ENCODE measurements around the gene SHB.

Gene SHB

GRCh38 chr9:38015266-38015665, 53.8 kb downstream of the SHB start:
- DNase-seq (ENCODE audit: extremely low spot score, insufficient read length, low read depth) (no peak), FAIRE-seq (no peak)

- no peak for DNase-seq (ENCODE audit: extremely low spot score, insufficient read length, low read depth)
- no peak for FAIRE-seq
Observed at GRCh38 chr9:38012767-38013450, 56.1 kb downstream of the SHB start.

- no peak for FAIRE-seq
- no peak for DNase-seq (ENCODE audit: extremely low spot score, insufficient read length, low read depth)
Observed at GRCh38 chr9:38011991-38012390, 57.0 kb downstream of the SHB start.

DNA sequence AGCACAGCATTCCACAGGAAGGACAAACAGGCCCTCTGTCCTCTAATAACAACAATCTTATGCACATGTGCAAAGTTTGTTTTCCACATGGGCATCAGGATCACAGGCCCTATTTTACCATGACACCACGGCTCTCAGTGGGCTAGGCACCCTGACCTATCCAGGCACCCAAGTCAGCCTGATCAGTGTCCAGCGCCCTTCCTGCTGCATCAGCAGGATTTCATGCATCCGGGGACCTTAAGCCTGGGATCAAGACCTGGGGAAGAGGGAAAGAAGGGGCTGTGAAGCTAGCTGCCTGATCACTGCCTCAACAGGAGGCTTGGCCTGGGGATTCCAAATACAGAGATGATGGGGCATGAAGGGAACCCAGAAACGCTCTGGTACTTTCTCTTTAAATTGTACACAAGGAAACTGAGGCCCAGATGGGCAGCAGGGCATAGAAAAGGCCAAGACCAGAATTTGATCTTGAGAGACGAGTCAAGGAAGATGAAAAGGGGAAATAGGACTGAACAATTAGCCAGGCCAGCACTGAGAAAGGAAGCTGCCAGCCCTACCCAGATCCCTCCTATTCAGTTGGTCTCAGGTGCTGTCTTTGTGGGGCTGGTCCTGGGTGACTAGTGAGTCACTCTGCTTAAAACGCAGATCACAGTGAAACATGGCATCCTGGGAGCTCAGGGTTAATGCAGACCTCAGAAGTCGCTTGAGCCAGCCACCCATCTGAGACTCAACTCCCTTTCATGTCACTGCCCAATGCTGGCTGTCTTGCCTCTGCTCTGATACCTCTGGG, 57.9 kb downstream of the SHB start:
- DNase-seq (ENCODE audit: extremely low spot score, insufficient read length, low read depth) = no peak

DNA sequence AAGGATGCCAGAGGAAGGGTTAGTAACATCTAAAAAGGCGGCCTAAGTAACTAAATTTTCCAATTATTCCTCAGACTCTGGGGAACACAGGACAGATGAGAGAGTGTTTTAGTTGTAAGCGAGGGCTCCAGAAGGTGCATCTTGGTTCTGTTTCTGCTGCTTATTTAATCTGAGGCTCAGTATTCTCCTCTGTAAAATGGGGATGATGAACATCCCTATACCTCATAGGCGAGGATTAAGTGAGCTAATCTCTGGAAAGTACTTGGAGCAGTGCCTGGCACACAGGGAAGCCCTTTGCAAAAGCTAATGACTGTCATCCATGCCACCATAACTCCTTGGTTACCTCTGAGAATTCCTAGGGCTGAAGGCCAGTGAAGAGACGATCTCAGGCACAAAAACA, 59.0 kb downstream of the SHB start:
- FAIRE-seq = no peak
- DNase-seq (ENCODE audit: extremely low spot score, insufficient read length, low read depth) = no peak

More for the DNA sequence above, 57.9 kb downstream of the SHB start:
- FAIRE-seq = no peak

- no peak for FAIRE-seq
- DNase-seq (ENCODE audit: extremely low spot score, insufficient read length, low read depth) = no peak
Observed at GRCh38 chr9:38009035-38009501, 60.0 kb downstream of the SHB start.

GRCh38 chr9:38008168-38009034, 60.6 kb downstream of the SHB start:
- DNase-seq (ENCODE audit: extremely low spot score, insufficient read length, low read depth) = peak; percentile 44
- FAIRE-seq = no peak

DNA sequence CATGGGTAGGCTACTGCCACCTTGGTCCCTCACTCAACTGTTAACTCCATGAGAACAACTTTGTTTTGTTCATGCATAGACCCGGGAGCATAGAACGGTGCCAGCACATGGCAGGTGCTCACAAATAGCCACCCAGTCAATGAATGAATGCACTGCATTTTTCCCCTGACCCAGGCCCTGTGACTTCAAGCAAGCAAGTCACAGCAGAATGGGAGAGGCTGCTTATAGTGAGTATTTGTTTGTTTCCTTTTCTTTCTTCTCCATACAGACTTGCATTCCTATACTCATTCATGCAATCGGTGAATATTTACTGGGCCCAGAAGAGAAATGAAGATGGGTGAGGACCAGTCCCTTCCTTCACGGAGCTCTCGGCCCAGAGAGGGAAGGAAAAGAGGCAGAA, 62.0 kb downstream of the SHB start:
- DNase-seq (ENCODE audit: extremely low spot score, insufficient read length, low read depth) = no peak
- FAIRE-seq = no peak

DNA sequence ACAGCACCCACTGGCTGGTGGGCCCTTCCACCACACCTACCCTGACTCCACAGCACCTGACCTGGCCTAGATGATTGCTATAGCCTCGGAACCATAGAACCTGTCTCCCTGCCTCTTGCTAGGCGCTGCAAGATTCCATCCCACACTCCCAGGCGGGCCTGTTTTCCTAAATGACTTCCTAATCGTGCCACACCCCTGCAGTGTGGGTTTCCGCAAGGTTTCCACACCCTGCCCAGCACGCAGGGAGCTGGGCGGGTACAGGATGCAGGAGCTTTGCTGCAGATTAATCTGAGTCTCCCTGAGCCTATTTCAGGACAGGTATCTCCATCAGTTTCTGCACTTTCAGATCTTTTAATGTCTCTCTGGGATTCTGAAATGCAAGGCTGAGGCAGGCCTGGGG, 62.9 kb downstream of the SHB start:
- no peak for DNase-seq (ENCODE audit: extremely low spot score, insufficient read length, low read depth)
- FAIRE-seq = no peak

GRCh38 chr9:38004809-38005560, 64.0 kb downstream of the SHB start:
- DNase-seq (ENCODE audit: extremely low spot score, insufficient read length, low read depth) (no peak), FAIRE-seq (no peak)

DNA sequence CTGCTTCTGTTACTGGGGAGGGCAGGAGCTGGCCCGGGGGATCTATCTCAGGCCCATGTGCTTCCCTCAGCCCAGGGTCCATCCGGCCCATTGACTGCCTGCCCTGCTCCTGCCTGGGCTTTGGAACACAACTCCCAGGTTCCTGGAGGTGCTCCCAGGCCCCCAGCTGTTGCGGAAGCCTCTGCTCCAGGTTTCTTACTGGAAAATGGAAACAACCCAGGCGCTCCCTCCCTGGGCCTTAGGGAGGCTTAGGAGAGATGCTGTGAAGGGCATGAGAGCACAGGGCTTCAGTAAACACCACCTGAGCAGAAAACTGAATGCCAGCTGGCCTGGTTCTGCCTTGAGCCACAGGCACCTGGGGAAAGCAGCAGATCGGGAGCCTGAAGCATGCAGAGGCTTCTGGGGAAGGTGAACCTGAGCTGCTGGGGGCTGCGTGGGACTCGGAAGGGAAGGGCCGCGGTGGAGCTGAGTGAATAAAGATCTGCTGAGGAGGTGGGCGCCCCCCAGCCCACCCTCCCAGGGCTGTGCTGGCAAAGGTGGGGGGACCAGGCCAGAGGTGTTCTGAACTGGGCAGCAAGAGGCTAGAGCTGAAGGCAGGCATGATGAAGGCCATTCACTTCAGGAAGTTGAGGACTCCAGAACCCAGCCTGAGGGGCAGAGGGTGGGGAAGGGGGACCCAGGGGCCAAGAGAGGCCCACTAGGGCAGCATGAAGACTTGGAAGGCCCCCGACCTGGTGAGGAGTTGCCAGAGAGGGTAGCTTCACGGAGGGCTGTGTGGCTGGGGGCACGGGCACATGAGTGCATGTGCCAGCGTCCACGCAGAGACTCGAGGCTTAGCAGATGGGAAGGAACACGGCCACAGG, 64.8 kb downstream of the SHB start:
- DNase-seq (ENCODE audit: extremely low spot score, insufficient read length, low read depth) (no peak), FAIRE-seq (no peak)

GRCh38 chr9:38003230-38003629, 65.8 kb downstream of the SHB start:
- FAIRE-seq = no peak
- no peak for DNase-seq (ENCODE audit: extremely low spot score, insufficient read length, low read depth)

DNA sequence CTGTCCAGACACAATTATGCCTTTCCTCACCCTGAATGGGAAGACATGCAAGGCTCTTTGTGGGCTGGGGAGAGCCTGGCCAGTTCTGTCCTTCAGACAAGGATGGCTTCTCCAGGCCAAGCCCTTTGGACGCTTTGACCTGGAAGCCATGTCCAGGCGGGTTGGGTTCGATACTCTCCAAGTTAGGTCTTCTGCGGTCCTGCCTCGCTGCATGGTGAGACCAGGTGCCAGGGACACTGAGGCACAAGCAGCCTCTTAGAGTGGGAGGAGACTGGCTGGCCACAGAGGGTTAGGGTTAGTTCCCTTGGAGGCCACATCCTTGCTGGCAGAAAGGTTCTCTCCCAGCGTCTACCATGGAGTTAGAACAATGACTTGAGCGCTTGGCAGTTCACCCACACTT, 67.6 kb downstream of the SHB start:
- FAIRE-seq (no peak), DNase-seq (ENCODE audit: extremely low spot score, insufficient read length, low read depth) (no peak)

DNA sequence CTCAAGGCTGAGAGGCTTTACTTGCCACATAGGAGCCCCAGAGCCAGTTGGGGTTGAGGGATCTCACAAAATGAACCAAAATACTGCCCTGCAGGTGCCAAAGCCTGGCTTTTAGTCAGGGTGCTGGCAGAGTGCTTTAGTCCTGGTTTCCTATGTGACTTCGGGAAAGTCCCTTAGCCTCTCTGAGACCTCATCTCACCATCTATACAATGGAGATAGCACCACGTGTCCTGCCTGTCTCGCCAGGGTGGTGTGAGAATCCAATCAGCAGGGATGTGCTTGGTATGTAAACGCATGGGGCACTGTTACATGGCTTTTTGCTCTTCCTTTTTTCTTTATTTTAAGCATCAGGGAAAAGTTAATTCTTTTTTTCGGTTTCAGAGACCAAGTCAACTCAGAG, 68.3 kb downstream of the SHB start:
- DNase-seq (ENCODE audit: extremely low spot score, insufficient read length, low read depth) = no peak

DNA sequence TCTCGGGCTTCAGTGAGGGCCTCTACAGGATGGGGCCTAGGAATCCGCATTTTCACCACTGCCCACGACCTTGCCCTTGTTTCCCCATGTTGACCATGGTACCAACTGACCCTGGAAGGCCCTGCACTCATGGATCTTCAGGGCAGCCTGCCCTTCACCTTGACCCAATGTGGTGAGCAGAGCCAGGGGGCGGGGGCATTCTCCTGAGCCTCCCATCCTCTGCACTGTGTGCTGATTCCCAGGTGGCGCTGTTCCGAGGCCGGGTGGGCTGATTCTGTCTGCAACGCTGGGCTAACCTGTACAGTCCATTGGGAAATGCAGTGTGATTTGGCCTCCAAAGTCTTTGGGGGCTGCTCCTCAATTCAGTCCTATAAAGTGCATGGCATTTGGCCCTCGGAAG, 68.7 kb downstream of the SHB start:
- DNase-seq (ENCODE audit: extremely low spot score, insufficient read length, low read depth) (no peak), FAIRE-seq (no peak)

More for the DNA sequence above, 68.3 kb downstream of the SHB start:
- FAIRE-seq = peak; percentile 83

GRCh38 chr9:37999588-38000189, 69.3 kb downstream of the SHB start:
- no peak for FAIRE-seq

DNA sequence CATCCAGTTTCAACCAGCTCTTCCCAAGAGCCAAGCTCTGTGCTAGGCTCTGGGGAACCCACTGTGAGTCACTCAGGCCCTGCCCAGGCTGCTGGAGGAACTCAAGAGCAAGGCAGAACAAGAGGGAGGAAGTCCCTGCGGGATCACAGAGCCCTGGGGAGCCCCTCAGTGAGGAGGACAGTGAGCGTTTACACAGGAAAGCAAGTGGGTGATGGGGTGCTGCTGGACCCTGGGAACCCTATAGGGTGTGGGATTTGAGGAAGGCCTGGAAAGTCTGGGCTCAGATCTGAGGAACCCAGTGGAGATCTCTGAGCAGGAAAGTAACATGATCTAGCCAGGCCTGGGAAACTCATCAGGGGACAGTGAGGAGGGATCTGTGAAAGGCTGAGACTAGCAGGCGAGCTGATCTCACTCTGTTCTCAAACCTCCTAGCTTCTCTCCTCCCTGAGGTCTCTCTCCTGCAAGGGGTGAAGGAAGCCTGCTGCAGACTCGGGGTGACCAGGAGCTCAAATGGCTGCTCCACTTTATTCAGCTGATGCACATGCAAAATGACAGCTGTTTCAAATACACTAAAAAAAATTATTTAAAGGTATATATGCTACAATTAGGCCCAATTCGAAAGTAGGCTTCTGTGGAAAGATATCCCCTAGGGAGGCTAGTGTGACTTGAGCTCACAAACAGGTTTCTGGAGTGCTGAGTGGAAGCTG, 70.0 kb downstream of the SHB start:
- FAIRE-seq = no peak

More at GRCh38 chr9:37999588-38000189, 69.3 kb downstream of the SHB start:
- no peak for DNase-seq (ENCODE audit: extremely low spot score, insufficient read length, low read depth)

More for the DNA sequence above, 70.0 kb downstream of the SHB start:
- no peak for DNase-seq (ENCODE audit: extremely low spot score, insufficient read length, low read depth)

All from GM18507 (cell line).